ENCODE data around the gene EPHA2.

DNA sequence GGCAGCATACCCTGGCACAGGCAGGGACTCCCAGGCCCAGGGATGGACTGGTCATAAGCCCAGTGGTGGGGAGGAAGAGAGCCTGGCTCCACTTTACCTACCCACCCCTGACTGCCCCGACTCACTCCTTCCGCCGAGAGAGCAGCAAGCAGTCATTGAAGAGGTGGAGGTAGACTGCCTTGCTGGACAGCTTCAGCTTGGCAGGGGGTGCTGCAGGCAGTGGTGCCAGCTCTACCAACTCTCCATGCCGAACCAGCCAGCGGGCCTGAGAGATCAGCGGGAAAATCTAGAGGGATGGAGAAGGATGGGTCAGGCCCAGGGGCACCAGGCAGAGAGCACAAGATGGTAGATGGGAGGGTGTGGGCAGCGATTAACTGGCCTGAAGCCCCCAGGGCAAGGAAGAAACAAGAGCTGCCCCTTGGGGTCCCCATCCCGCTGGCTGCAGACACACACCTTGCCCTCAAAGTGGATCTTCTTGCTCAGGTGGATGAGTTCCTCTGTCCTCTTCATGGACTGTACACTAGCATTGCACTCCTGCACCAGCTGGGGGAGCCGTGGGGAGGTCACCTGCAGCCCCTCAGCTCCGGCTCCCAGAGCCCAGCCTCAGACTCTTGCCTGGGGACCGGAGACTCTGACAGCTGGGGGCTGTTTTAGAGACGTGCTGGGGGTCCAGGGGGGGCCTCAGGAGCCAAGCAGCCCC lies 48.9 kb upstream of the EPHA2 start:
- TF ChIP-seq RARB (CRISPR knock-in tag; IDR thresholded peaks at IDR 0.05) (no peak), JUN (IDR thresholded peaks at IDR 0.05) (no peak)

All from A549 (cell line).